OCI-LY3 (cell line): ENCODE results near the gene ZNF467.
A peak's percentile ranks its signal among the peaks of the same experiment; 100 is the strongest.

ENCODE experiments used
- H2AFZ ChIP-seq: fragments of 200-600, 300-600 bp; shearing (Covaris generic); 2 replicates; pipeline ENCODE4 v1.6.0; 2014; ENCODE audit warnings: antibody characterized with exemption, low read depth, low read length
- H3K27ac ChIP-seq: fragments of 200-600, 300-600 bp; sonication (generic); 2 replicates; pipeline ENCODE4 v1.5.1; 2014; ENCODE audit warnings: mild to moderate bottlenecking, low read length, moderate library complexity, mixed read lengths
- H3K27me3 ChIP-seq: fragments of 200-600, 300-600 bp; sonication (generic); 2 replicates; pipeline ENCODE4 v1.6.1; 2014; ENCODE audit warnings: low read depth, low read length, mixed read lengths
- H3K36me3 ChIP-seq: fragments of 200-600, 300-600 bp; sonication (generic); replicated peaks from 2 replicates; pipeline ENCODE3; 2014; ENCODE audit warnings: low read depth, low read length, mixed read lengths
- H3K4me1 ChIP-seq: fragments of 300-600, 200-600 bp; sonication (generic); 2 replicates; pipeline ENCODE4 v1.6.1; 2014; ENCODE audit warnings: low read length, mixed read lengths
- H3K4me2 ChIP-seq: fragments of 200-600, 300-600 bp; sonication (generic); 2 replicates; pipeline ENCODE4 v1.6.1; 2014; ENCODE audit warnings: low read length, mixed read lengths
- H3K4me3 ChIP-seq: fragments of 300-600, 200-600 bp; sonication (generic); 2 replicates; pipeline ENCODE4 v1.5.1; 2014; ENCODE audit warnings: antibody characterized with exemption, mild to moderate bottlenecking, low read length, moderate library complexity
- H3K79me2 ChIP-seq: fragments of 300-600, 200-600 bp; shearing (Covaris generic); 2 replicates; pipeline ENCODE4 v1.6.1; 2014; ENCODE audit warnings: mild to moderate bottlenecking, low read length, mixed read lengths
- H3K9ac ChIP-seq: fragments of 300-600, 200-600 bp; shearing (Covaris generic); 2 replicates; pipeline ENCODE4 v1.6.0; 2014; ENCODE audit warnings: mild to moderate bottlenecking, low read length, moderate library complexity
- H3K9me3 ChIP-seq: fragments of 200-600, 300-600 bp; shearing (Covaris generic); 2 replicates; pipeline ENCODE4 v1.6.1; 2014; ENCODE audit warnings: low read length, mixed read lengths; ENCODE audit not compliant: insufficient read depth
- H4K20me1 ChIP-seq: fragments of 200-600, 300-600 bp; sonication (generic); 2 replicates; pipeline ENCODE4 v1.6.1; 2016; ENCODE audit warnings: low read length, mixed read lengths; ENCODE audit not compliant: insufficient read depth
- EZH2phosphoT487 ChIP-seq: fragments of 200-600 bp; shearing (Covaris generic); IDR thresholded peaks from 2 replicates; pipeline ENCODE4 v1.6.1; 2018; ENCODE audit warnings: antibody characterized with exemption, mixed run types, low read depth
- TF ChIP-seq, protein P1 (sequence below): fragments of 200-600, 300-600 bp; sonication (generic); IDR thresholded peaks from 2 replicates; pipeline ENCODE4 v1.5.1; 2014; ENCODE audit warnings: antibody characterized with exemption, low read length, low read depth

The ZNF467 gene

DNA sequence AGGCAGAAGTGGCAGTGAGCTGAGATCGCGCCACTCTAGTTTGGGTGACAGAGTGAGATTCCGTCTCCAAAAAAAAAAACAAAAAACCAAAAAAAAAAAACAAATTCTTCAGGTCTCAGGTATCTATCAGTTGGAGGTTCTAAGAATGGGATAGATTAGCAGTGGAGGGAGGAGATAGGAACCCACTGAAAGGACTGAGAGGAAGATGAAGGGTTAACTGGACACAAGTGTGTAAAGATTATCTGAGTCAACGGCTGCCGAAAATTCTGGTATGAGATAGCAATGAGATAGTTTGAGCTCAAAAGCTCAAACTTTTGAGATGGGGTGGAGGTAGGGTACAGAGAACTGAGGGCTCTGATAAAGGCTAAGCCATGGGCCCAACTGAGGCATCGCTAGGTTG is 12.8 kb downstream of the ZNF467 start:
- Histone ChIP-seq H2AFZ (no peak overlapping the region), H3K9me3 (no peaks in the 10 kb centered on the region), H3K4me2 (no peak overlapping the region), H3K27me3 (no peaks in the 10 kb centered on the region), H4K20me1 (no peaks in the 10 kb centered on the region), H3K27ac (no peak overlapping the region), H3K79me2 (no peaks in the 10 kb centered on the region), H3K4me1 (no peaks in the 10 kb centered on the region), H3K36me3 (no peaks in the 10 kb centered on the region), H3K9ac (no peak overlapping the region), H3K4me3 (no peak overlapping the region)
- no peak for TF ChIP-seq EZH2phosphoT487
- TF ChIP-seq, protein P1, sequence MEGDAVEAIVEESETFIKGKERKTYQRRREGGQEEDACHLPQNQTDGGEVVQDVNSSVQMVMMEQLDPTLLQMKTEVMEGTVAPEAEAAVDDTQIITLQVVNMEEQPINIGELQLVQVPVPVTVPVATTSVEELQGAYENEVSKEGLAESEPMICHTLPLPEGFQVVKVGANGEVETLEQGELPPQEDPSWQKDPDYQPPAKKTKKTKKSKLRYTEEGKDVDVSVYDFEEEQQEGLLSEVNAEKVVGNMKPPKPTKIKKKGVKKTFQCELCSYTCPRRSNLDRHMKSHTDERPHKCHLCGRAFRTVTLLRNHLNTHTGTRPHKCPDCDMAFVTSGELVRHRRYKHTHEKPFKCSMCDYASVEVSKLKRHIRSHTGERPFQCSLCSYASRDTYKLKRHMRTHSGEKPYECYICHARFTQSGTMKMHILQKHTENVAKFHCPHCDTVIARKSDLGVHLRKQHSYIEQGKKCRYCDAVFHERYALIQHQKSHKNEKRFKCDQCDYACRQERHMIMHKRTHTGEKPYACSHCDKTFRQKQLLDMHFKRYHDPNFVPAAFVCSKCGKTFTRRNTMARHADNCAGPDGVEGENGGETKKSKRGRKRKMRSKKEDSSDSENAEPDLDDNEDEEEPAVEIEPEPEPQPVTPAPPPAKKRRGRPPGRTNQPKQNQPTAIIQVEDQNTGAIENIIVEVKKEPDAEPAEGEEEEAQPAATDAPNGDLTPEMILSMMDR, result no peak

- Histone ChIP-seq H3K4me2 (no peak overlapping the region), H3K9me3 (no peaks in the 10 kb centered on the region), H3K4me3 (no peak overlapping the region), H3K9ac (no peak overlapping the region), H3K27ac (no peak overlapping the region), H3K36me3 (no peaks in the 10 kb centered on the region), H4K20me1 (no peaks in the 10 kb centered on the region), H3K27me3 (no peaks in the 10 kb centered on the region), H3K79me2 (no peaks in the 10 kb centered on the region), H2AFZ (no peak overlapping the region), H3K4me1 (no peaks in the 10 kb centered on the region)
- TF ChIP-seq, protein P1, result no peak
- TF ChIP-seq EZH2phosphoT487, result no peak
Measured at GRCh38 chr7:149759093-149759860, 14.1 kb downstream of the ZNF467 start.

GRCh38 chr7:149753375-149754233 is 19.8 kb downstream of the ZNF467 start:
- no peaks in the 10 kb centered on the region for H3K36me3 ChIP-seq
- no peaks in the 10 kb centered on the region for H3K27me3 ChIP-seq
- no peaks in the 10 kb centered on the region for H3K9me3 ChIP-seq
- H3K4me3 ChIP-seq, result no peak overlapping the region
- no peaks in the 10 kb centered on the region for H3K4me1 ChIP-seq
- H3K27ac ChIP-seq, result no peak overlapping the region
- no peak overlapping the region for H3K9ac ChIP-seq
- H4K20me1 ChIP-seq, result no peaks in the 10 kb centered on the region
- H2AFZ ChIP-seq, result no peak overlapping the region
- H3K4me2 ChIP-seq, result no peak overlapping the region
- TF ChIP-seq, protein P1, result peak; percentile 42
- no peak for TF ChIP-seq EZH2phosphoT487
- no peaks in the 10 kb centered on the region for H3K79me2 ChIP-seq

- no peak overlapping the region for H2AFZ ChIP-seq
- H3K4me2 ChIP-seq, result no peak overlapping the region
- H3K36me3 ChIP-seq, result no peaks in the 10 kb centered on the region
- TF ChIP-seq, protein P1, result no peak
- TF ChIP-seq EZH2phosphoT487, result no peak
- H3K27me3 ChIP-seq, result no peaks in the 10 kb centered on the region
- no peak overlapping the region for H3K27ac ChIP-seq
- no peaks in the 10 kb centered on the region for H4K20me1 ChIP-seq
- no peak overlapping the region for H3K4me3 ChIP-seq
- no peaks in the 10 kb centered on the region for H3K4me1 ChIP-seq
- no peaks in the 10 kb centered on the region for H3K9me3 ChIP-seq
- no peak overlapping the region for H3K9ac ChIP-seq
- no peaks in the 10 kb centered on the region for H3K79me2 ChIP-seq
Measured at GRCh38 chr7:149752646-149753045, 20.7 kb downstream of the ZNF467 start.
